Neural crest cell (in vitro differentiated cells): ENCODE data around the gene NRL. TPM values are rescaled to one million over a fixed set of nuclear protein-coding genes. Genes with fewer than 3 reads are reported as not detected.

ENCODE experiments used
- DNase-seq: peaks from one replicate; pipeline ENCODE4 v3.0.0; 2021; ENCODE audit warnings: low read depth, mixed read lengths, low spot score
- H3K27ac Mint-ChIP-seq: one replicate; pipeline ENCODE4 v1.8.0; 2021; ENCODE audit warnings: mild to moderate bottlenecking, mixed read lengths; ENCODE audit not compliant: unreplicated experiment
- H3K27me3 Mint-ChIP-seq: 2 replicates; pipeline ENCODE4 v1.8.0; 2021; ENCODE audit warnings: low read depth, mild to moderate bottlenecking, mixed read lengths
- H3K36me3 Mint-ChIP-seq: 2 replicates; pipeline ENCODE4 v1.8.0; 2021; ENCODE audit warnings: low read depth, mild to moderate bottlenecking, mixed read lengths
- H3K4me1 Mint-ChIP-seq: 2 replicates; pipeline ENCODE4 v1.8.0; 2021; ENCODE audit warnings: mixed read lengths
- H3K4me3 Mint-ChIP-seq: one replicate; pipeline ENCODE4 v1.8.0; 2021; ENCODE audit warnings: mild to moderate bottlenecking, mixed read lengths
- H3K9me3 Mint-ChIP-seq: 2 replicates; pipeline ENCODE4 v1.8.0; 2021; ENCODE audit warnings: mixed read lengths
- CTCF ChIP-seq: fragments of 200-600 bp; sonication (generic); conservative IDR thresholded peaks from 2 replicates; pipeline ENCODE4 v1.5.0; 2021; ENCODE audit warnings: antibody characterized with exemption, mild to moderate bottlenecking
- total RNA-seq: library from RNA; stranded (reverse); gene quantifications from 2 replicates; pipeline ENCODE4 v1.2.1, GENCODE V29; 2021

The NRL gene
- total RNA-seq, 1 donor from 2014 or later = 1.2 TPM

GRCh38 chr14:24127673-24128072, 12.9 kb upstream of the NRL start:
- no peak for TF ChIP-seq CTCF
- no peak for DNase-seq
- no peaks in the 10 kb centered on the region for H3K9me3 Mint-ChIP-seq
- no peaks in the 10 kb centered on the region for H3K36me3 Mint-ChIP-seq
- no peaks in the 10 kb centered on the region for H3K4me1 Mint-ChIP-seq
- no peak overlapping the region for H3K27ac Mint-ChIP-seq
- H3K4me3 Mint-ChIP-seq = no peak overlapping the region
- no peaks in the 10 kb centered on the region for H3K27me3 Mint-ChIP-seq

- no peak for DNase-seq
- TF ChIP-seq CTCF = no peak
- Mint-ChIP-seq H3K9me3 (no peaks in the 10 kb centered on the region), H3K27me3 (no peaks in the 10 kb centered on the region), H3K27ac (no peak overlapping the region), H3K4me1 (no peaks in the 10 kb centered on the region), H3K36me3 (no peaks in the 10 kb centered on the region), H3K4me3 (no peak overlapping the region)
Measured at GRCh38 chr14:24126939-24127338, 12.2 kb upstream of the NRL start.

GRCh38 chr14:24123424-24124417, 9.0 kb upstream of the NRL start:
- Mint-ChIP-seq H3K9me3 (no peaks in the 10 kb centered on the region), H3K4me3 (no peak overlapping the region), H3K27ac (no peak overlapping the region), H3K4me1 (no peaks in the 10 kb centered on the region), H3K36me3 (peaks cover under 1% of the 10 kb centered on the region), H3K27me3 (no peaks in the 10 kb centered on the region)
- TF ChIP-seq CTCF = no peak
- no peak for DNase-seq

- no peak for DNase-seq
- Mint-ChIP-seq H3K4me3 (no peak overlapping the region), H3K4me1 (no peaks in the 10 kb centered on the region), H3K27ac (no peak overlapping the region), H3K36me3 (peaks cover 2% of the 10 kb centered on the region), H3K27me3 (no peaks in the 10 kb centered on the region), H3K9me3 (no peaks in the 10 kb centered on the region)
- TF ChIP-seq CTCF = no peak
Measured at GRCh38 chr14:24122898-24123297, 8.1 kb upstream of the NRL start.

GRCh38 chr14:24122416-24122815, 7.7 kb upstream of the NRL start:
- no peak for DNase-seq
- H3K36me3 Mint-ChIP-seq = peaks cover 2% of the 10 kb centered on the region
- H3K4me3 Mint-ChIP-seq = no peak overlapping the region
- no peaks in the 10 kb centered on the region for H3K4me1 Mint-ChIP-seq
- H3K27ac Mint-ChIP-seq = no peak overlapping the region
- no peak for TF ChIP-seq CTCF
- H3K27me3 Mint-ChIP-seq = no peaks in the 10 kb centered on the region
- no peaks in the 10 kb centered on the region for H3K9me3 Mint-ChIP-seq
